Activated naive CD4-positive, alpha-beta T cell treated with anti-CD3 and anti-CD28 coated beads for 36 hours (primary cell): ENCODE measurements around the gene ZNF699. TPM values are rescaled to one million over a fixed set of nuclear protein-coding genes. Genes with fewer than 3 reads are reported as not detected.

Experiments used
- CTCF ChIA-PET: fragments of 350-600 bp; sonication (Branson Sonifier 250); formaldehyde crosslinking; loops from one replicate; lab custom pipeline; 2021; ENCODE audit warnings: antibody characterized with exemption; lab: Charles Lee
- DNase-seq: peaks from one replicate; pipeline ENCODE4 v3.0.0-alpha.2; 2020
- H3K27ac Mint-ChIP-seq: one replicate; pipeline ENCODE4 v1.8.0; 2021; ENCODE audit warnings: mild to moderate bottlenecking, mixed read lengths
- H3K27me3 Mint-ChIP-seq: one replicate; pipeline ENCODE4 v1.8.0; 2021; ENCODE audit warnings: low read depth, mixed read lengths
- H3K36me3 Mint-ChIP-seq: one replicate; pipeline ENCODE4 v1.8.0; 2021; ENCODE audit warnings: low read depth, mixed read lengths
- H3K4me1 Mint-ChIP-seq: one replicate; pipeline ENCODE4 v1.8.0; 2021; ENCODE audit warnings: low read depth, mixed read lengths
- H3K4me3 Mint-ChIP-seq: one replicate; pipeline ENCODE4 v1.8.0; 2021; ENCODE audit warnings: mild to moderate bottlenecking, moderate library complexity, mixed read lengths
- H3K9me3 Mint-ChIP-seq: one replicate; pipeline ENCODE4 v1.8.0; 2021; ENCODE audit warnings: mixed read lengths
- intact Hi-C: fragments of 100-400 bp; cut with micrococcal nuclease; formaldehyde crosslinking; loops from one replicate; pipeline ENCODE4 v1.15.1; 2023
- total RNA-seq, 2 experiments: library from RNA; stranded (reverse); gene quantifications; one replicate each; pipeline ENCODE4 v1.2.3, GENCODE V29; 2021

ZNF699 gene
- total RNA-seq = 1 to 10 TPM; 4.6 to 6.4 TPM

- peaks cover 18% of the 10 kb centered on the region for H3K9me3 Mint-ChIP-seq
- peaks cover 2% of the 10 kb centered on the region for H3K27me3 Mint-ChIP-seq
- H3K4me1 Mint-ChIP-seq = peaks cover 12% of the 10 kb centered on the region
- DNase-seq = peak; percentile 99
- peak within 1 kb of the TSS; percentile 97 for H3K27ac Mint-ChIP-seq
- CTCF ChIA-PET = interaction anchor here (0.6 kb wide), 1 partner anchor 316 kb away, joined by 4 read pairs; no protein-coding TSS in a partner anchor
- H3K4me3 Mint-ChIP-seq = peak within 1 kb of the TSS; percentile 86
- intact Hi-C loops = loop anchor here (1.0 to 5.0 kb wide), 6 partner anchors 15 to 483 kb away; partner anchors contain the start of genes MBD3L1, ZNF266, ZNF558 and ZNF559
- H3K36me3 Mint-ChIP-seq = peaks cover 23% of the 10 kb centered on the region
Observed at GRCh38 chr19:9309139-9309973, at the start of gene ZNF699. Gene ZNF699 (minus strand): TSS chr19:9309838. CDS start chr19:9305119, 4,719 bp downstream.

GRCh38 chr19:9354651-9355050 is 45.0 kb upstream of the ZNF699 start:
- intact Hi-C loops = no loop called here
- Mint-ChIP-seq H3K4me1 (no peaks in the 10 kb centered on the region), H3K36me3 (peaks cover 51% of the 10 kb centered on the region), H3K27ac (no peak overlapping the region), H3K9me3 (peaks cover 45% of the 10 kb centered on the region), H3K4me3 (no peak overlapping the region), H3K27me3 (no peaks in the 10 kb centered on the region)
- CTCF ChIA-PET = no interaction called here
- no peak for DNase-seq

- peaks cover 54% of the 10 kb centered on the region for H3K36me3 Mint-ChIP-seq
- peaks cover 55% of the 10 kb centered on the region for H3K9me3 Mint-ChIP-seq
- H3K27me3 Mint-ChIP-seq = no peaks in the 10 kb centered on the region
- DNase-seq = no peak
- no peak overlapping the region for H3K4me3 Mint-ChIP-seq
- intact Hi-C loops = no loop called here
- no peak overlapping the region for H3K27ac Mint-ChIP-seq
- CTCF ChIA-PET = no interaction called here
- no peaks in the 10 kb centered on the region for H3K4me1 Mint-ChIP-seq
Observed at GRCh38 chr19:9353011-9353410, 43.4 kb upstream of the ZNF699 start.

GRCh38 chr19:9352505-9352904 is 42.9 kb upstream of the ZNF699 start:
- DNase-seq = no peak
- CTCF ChIA-PET = interaction anchor here (0.6 kb wide), 1 partner anchor 232 kb away, joined by 6 read pairs; no protein-coding TSS in a partner anchor
- Mint-ChIP-seq H3K9me3 (peaks cover 54% of the 10 kb centered on the region), H3K27me3 (no peaks in the 10 kb centered on the region), H3K27ac (no peak overlapping the region), H3K4me3 (no peak overlapping the region), H3K4me1 (no peaks in the 10 kb centered on the region), H3K36me3 (peaks cover 50% of the 10 kb centered on the region)
- intact Hi-C loops = no loop called here

GRCh38 chr19:9348671-9349070 is 39.0 kb upstream of the ZNF699 start:
- peaks cover 59% of the 10 kb centered on the region for H3K36me3 Mint-ChIP-seq
- no peaks in the 10 kb centered on the region for H3K27me3 Mint-ChIP-seq
- no peak overlapping the region for H3K27ac Mint-ChIP-seq
- H3K4me3 Mint-ChIP-seq = no peak overlapping the region
- intact Hi-C loops = no loop called here
- no peaks in the 10 kb centered on the region for H3K4me1 Mint-ChIP-seq
- H3K9me3 Mint-ChIP-seq = peaks cover 57% of the 10 kb centered on the region
- CTCF ChIA-PET = no interaction called here
- no peak for DNase-seq

- peaks cover 63% of the 10 kb centered on the region for H3K36me3 Mint-ChIP-seq
- DNase-seq = no peak
- H3K9me3 Mint-ChIP-seq = peaks cover 61% of the 10 kb centered on the region
- H3K27ac Mint-ChIP-seq = no peak overlapping the region
- intact Hi-C loops = no loop called here
- no peaks in the 10 kb centered on the region for H3K27me3 Mint-ChIP-seq
- no peaks in the 10 kb centered on the region for H3K4me1 Mint-ChIP-seq
- H3K4me3 Mint-ChIP-seq = no peak overlapping the region
- CTCF ChIA-PET = no interaction called here
Observed at GRCh38 chr19:9348253-9348652, 38.6 kb upstream of the ZNF699 start.

- Mint-ChIP-seq H3K9me3 (peaks cover 68% of the 10 kb centered on the region), H3K4me1 (no peaks in the 10 kb centered on the region), H3K27ac (no peak overlapping the region), H3K27me3 (no peaks in the 10 kb centered on the region), H3K4me3 (no peak overlapping the region), H3K36me3 (peaks cover 72% of the 10 kb centered on the region)
- intact Hi-C loops = no loop called here
- CTCF ChIA-PET = no interaction called here
- no peak for DNase-seq
Observed at GRCh38 chr19:9345005-9345404, 35.4 kb upstream of the ZNF699 start.

- peaks cover 78% of the 10 kb centered on the region for H3K36me3 Mint-ChIP-seq
- H3K9me3 Mint-ChIP-seq = peaks cover 70% of the 10 kb centered on the region
- DNase-seq = no peak
- CTCF ChIA-PET = no interaction called here
- no peak overlapping the region for H3K4me3 Mint-ChIP-seq
- intact Hi-C loops = no loop called here
- no peak overlapping the region for H3K27ac Mint-ChIP-seq
- H3K4me1 Mint-ChIP-seq = no peaks in the 10 kb centered on the region
- H3K27me3 Mint-ChIP-seq = no peaks in the 10 kb centered on the region
Observed at GRCh38 chr19:9342610-9343304, 33.1 kb upstream of the ZNF699 start.

- Mint-ChIP-seq H3K9me3 (peaks cover 60% of the 10 kb centered on the region), H3K36me3 (peaks cover 78% of the 10 kb centered on the region), H3K4me3 (no peak overlapping the region), H3K27me3 (no peaks in the 10 kb centered on the region), H3K4me1 (peaks cover 11% of the 10 kb centered on the region), H3K27ac (no peak overlapping the region)
- CTCF ChIA-PET = interaction anchor here (0.6 kb wide), 1 partner anchor 112 kb away, joined by 4 read pairs; no protein-coding TSS in a partner anchor
- intact Hi-C loops = no loop called here
- no peak for DNase-seq
Observed at GRCh38 chr19:9329999-9330398, 20.4 kb upstream of the ZNF699 start.

GRCh38 chr19:9324584-9324962 is 14.9 kb upstream of the ZNF699 start:
- CTCF ChIA-PET = no interaction called here
- Mint-ChIP-seq H3K9me3 (peaks cover 27% of the 10 kb centered on the region), H3K27me3 (no peaks in the 10 kb centered on the region), H3K36me3 (peaks cover 43% of the 10 kb centered on the region), H3K27ac (peak overlapping the region; percentile 93), H3K4me1 (peaks cover 28% of the 10 kb centered on the region), H3K4me3 (peak overlapping the region; percentile 90)
- intact Hi-C loops = loop anchor here (1.0 to 5.0 kb wide), 5 partner anchors 15 to 258 kb away; partner anchors contain the start of genes ZNF121, ZNF266, ZNF317 and ZNF426
- DNase-seq = no peak

- peaks cover 38% of the 10 kb centered on the region for H3K36me3 Mint-ChIP-seq
- peaks cover 24% of the 10 kb centered on the region for H3K9me3 Mint-ChIP-seq
Observed at GRCh38 chr19:9323919-9324583, 14.4 kb upstream of the ZNF699 start, which contains the start of gene ZNF559. Gene ZNF559 (plus strand): TSS chr19:9324179. CDS start chr19:9338550, 14,371 bp downstream.

GRCh38 chr19:9323557-9323918 is 13.9 kb upstream of the ZNF699 start:
- Mint-ChIP-seq H3K27ac (peak overlapping the region; percentile 93), H3K27me3 (no peaks in the 10 kb centered on the region), H3K9me3 (peaks cover 21% of the 10 kb centered on the region), H3K4me1 (peaks cover 28% of the 10 kb centered on the region), H3K36me3 (peaks cover 34% of the 10 kb centered on the region), H3K4me3 (peak overlapping the region; percentile 90)
- CTCF ChIA-PET = no interaction called here
- peak; percentile 73 for DNase-seq
- intact Hi-C loops = loop anchor here (2.0 to 5.0 kb wide), 2 partner anchors 259 to 495 kb away; partner anchors contain the start of genes FBXL12 and ZNF121

More at GRCh38 chr19:9323919-9324583, 14.4 kb upstream of the ZNF699 start, which contains the start of gene ZNF559:
- no peaks in the 10 kb centered on the region for H3K27me3 Mint-ChIP-seq
- intact Hi-C loops = loop anchor here (1.0 to 5.0 kb wide), 6 partner anchors 15 to 495 kb away; partner anchors contain the start of genes FBXL12, ZNF121, ZNF266 and ZNF317
- H3K4me1 Mint-ChIP-seq = peaks cover 28% of the 10 kb centered on the region
- H3K4me3 Mint-ChIP-seq = peak within 1 kb of the TSS; percentile 90
- H3K27ac Mint-ChIP-seq = peak within 1 kb of the TSS; percentile 93
- DNase-seq = peak; percentile 97
- CTCF ChIA-PET = no interaction called here
